OCI-LY3 (cell line): ENCODE data around the gene MRPS16.
A peak's percentile ranks its signal among the peaks of the same experiment; 100 is the strongest.

Experiments used
- H2AFZ ChIP-seq: fragments of 200-600, 300-600 bp; shearing (Covaris generic); 2 replicates; pipeline ENCODE4 v1.6.0; 2014; ENCODE audit warnings: antibody characterized with exemption, low read depth, low read length
- H3K27ac ChIP-seq: fragments of 200-600, 300-600 bp; sonication (generic); 2 replicates; pipeline ENCODE4 v1.5.1; 2014; ENCODE audit warnings: mild to moderate bottlenecking, low read length, moderate library complexity, mixed read lengths
- H3K27me3 ChIP-seq: fragments of 200-600, 300-600 bp; sonication (generic); 2 replicates; pipeline ENCODE4 v1.6.1; 2014; ENCODE audit warnings: low read depth, low read length, mixed read lengths
- H3K36me3 ChIP-seq: fragments of 200-600, 300-600 bp; sonication (generic); replicated peaks from 2 replicates; pipeline ENCODE3; 2014; ENCODE audit warnings: low read depth, low read length, mixed read lengths
- H3K4me1 ChIP-seq: fragments of 300-600, 200-600 bp; sonication (generic); 2 replicates; pipeline ENCODE4 v1.6.1; 2014; ENCODE audit warnings: low read length, mixed read lengths
- H3K4me2 ChIP-seq: fragments of 200-600, 300-600 bp; sonication (generic); 2 replicates; pipeline ENCODE4 v1.6.1; 2014; ENCODE audit warnings: low read length, mixed read lengths
- H3K4me3 ChIP-seq: fragments of 300-600, 200-600 bp; sonication (generic); 2 replicates; pipeline ENCODE4 v1.5.1; 2014; ENCODE audit warnings: antibody characterized with exemption, mild to moderate bottlenecking, low read length, moderate library complexity
- H3K79me2 ChIP-seq: fragments of 300-600, 200-600 bp; shearing (Covaris generic); 2 replicates; pipeline ENCODE4 v1.6.1; 2014; ENCODE audit warnings: mild to moderate bottlenecking, low read length, mixed read lengths
- H3K9ac ChIP-seq: fragments of 300-600, 200-600 bp; shearing (Covaris generic); 2 replicates; pipeline ENCODE4 v1.6.0; 2014; ENCODE audit warnings: mild to moderate bottlenecking, low read length, moderate library complexity
- H3K9me3 ChIP-seq: fragments of 200-600, 300-600 bp; shearing (Covaris generic); 2 replicates; pipeline ENCODE4 v1.6.1; 2014; ENCODE audit warnings: low read length, mixed read lengths; ENCODE audit not compliant: insufficient read depth
- H4K20me1 ChIP-seq: fragments of 200-600, 300-600 bp; sonication (generic); 2 replicates; pipeline ENCODE4 v1.6.1; 2016; ENCODE audit warnings: low read length, mixed read lengths; ENCODE audit not compliant: insufficient read depth
- EZH2phosphoT487 ChIP-seq: fragments of 200-600 bp; shearing (Covaris generic); IDR thresholded peaks from 2 replicates; pipeline ENCODE4 v1.6.1; 2018; ENCODE audit warnings: antibody characterized with exemption, mixed run types, low read depth
- TF ChIP-seq, protein P1 (sequence below): fragments of 200-600, 300-600 bp; sonication (generic); IDR thresholded peaks from 2 replicates; pipeline ENCODE4 v1.5.1; 2014; ENCODE audit warnings: antibody characterized with exemption, low read length, low read depth

Gene MRPS16

DNA sequence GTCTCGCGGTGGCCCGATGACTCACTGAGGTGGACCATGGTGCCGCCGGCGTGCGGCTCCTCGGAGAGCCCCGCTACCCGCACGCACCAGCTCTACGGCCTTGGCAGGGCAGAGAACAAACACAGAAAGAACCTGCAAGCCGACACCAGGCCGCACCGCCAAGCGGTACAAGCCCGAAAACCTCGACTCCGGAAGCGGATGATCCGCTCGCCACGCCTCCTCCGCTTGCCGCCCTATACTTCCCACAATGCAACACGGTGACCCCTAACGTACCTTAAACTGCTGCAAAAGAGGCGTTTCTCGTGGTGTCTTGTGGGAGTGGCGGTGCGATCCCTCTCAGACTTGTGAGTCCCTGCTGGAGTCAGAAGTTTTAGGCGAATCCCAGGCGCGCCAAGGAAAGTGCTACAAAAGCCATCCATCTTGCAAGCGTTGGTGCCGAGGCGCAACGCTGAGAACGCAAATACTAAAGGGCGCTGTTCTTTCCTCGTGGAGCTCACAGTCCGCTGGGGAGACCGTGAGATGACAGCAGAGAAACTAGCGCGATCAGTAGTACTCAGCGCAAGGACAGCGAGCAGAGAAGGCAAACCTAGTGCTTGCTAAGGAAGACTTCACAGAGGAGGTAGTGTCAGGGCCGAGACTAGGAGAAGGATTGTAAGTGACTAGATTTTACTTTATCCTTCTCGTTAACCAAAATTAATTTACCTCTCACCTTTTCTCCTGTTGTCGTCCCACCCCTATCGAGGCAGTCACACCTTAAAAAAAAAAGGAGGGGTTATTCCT lies at the start of gene MRPS16:
Gene MRPS16, minus strand, starts transcription at position 200 of the 780 bp plus-strand sequence. Its CDS starts 162 bp downstream, at position 38.
- no peak for TF ChIP-seq EZH2phosphoT487
- TF ChIP-seq, protein P1, sequence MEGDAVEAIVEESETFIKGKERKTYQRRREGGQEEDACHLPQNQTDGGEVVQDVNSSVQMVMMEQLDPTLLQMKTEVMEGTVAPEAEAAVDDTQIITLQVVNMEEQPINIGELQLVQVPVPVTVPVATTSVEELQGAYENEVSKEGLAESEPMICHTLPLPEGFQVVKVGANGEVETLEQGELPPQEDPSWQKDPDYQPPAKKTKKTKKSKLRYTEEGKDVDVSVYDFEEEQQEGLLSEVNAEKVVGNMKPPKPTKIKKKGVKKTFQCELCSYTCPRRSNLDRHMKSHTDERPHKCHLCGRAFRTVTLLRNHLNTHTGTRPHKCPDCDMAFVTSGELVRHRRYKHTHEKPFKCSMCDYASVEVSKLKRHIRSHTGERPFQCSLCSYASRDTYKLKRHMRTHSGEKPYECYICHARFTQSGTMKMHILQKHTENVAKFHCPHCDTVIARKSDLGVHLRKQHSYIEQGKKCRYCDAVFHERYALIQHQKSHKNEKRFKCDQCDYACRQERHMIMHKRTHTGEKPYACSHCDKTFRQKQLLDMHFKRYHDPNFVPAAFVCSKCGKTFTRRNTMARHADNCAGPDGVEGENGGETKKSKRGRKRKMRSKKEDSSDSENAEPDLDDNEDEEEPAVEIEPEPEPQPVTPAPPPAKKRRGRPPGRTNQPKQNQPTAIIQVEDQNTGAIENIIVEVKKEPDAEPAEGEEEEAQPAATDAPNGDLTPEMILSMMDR: no peak
- peaks cover 57% of the 10 kb centered on the region for H3K79me2 ChIP-seq
- H4K20me1 ChIP-seq: no peaks in the 10 kb centered on the region
- H3K4me1 ChIP-seq: peaks cover 22% of the 10 kb centered on the region
- peak within 1 kb of the TSS; percentile 97 for H3K4me2 ChIP-seq
- peak within 1 kb of the TSS; percentile 91 for H2AFZ ChIP-seq
- peak within 1 kb of the TSS; percentile 100 for H3K9ac ChIP-seq
- no peaks in the 10 kb centered on the region for H3K9me3 ChIP-seq
- H3K36me3 ChIP-seq: peaks cover 9% of the 10 kb centered on the region
- H3K4me3 ChIP-seq: peak within 1 kb of the TSS; percentile 100
- H3K27ac ChIP-seq: peak within 1 kb of the TSS; percentile 76
- no peaks in the 10 kb centered on the region for H3K27me3 ChIP-seq

DNA sequence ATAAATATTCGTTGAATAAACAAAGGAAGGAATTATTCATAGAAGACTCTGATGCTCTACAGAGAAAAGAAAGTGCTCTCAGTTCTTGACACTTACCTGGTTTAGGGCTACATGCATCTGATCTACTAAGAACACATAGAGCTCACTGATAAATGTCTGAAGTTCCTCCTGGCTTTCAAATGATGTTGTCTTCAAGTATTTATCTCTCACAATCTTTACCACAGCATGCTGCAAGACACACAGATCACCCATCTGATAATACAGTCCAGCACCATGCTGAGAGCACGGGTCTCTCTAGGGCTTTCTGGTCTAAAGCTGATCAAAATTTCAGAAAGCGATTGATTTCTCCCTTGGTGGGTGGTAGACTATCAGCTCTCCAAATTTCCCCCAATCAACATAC lies 44.5 kb upstream of the MRPS16 start:
- no peaks in the 10 kb centered on the region for H3K36me3 ChIP-seq
- no peak overlapping the region for H2AFZ ChIP-seq
- no peaks in the 10 kb centered on the region for H4K20me1 ChIP-seq
- H3K4me1 ChIP-seq: no peaks in the 10 kb centered on the region; the same call in 1 of the 2 replicates
- H3K4me3 ChIP-seq: no peak overlapping the region
- no peaks in the 10 kb centered on the region for H3K9me3 ChIP-seq
- H3K27me3 ChIP-seq: peaks cover 6% of the 10 kb centered on the region; the same call in 1 of the 2 replicates
- H3K4me2 ChIP-seq: no peak overlapping the region
- H3K79me2 ChIP-seq: no peaks in the 10 kb centered on the region
- TF ChIP-seq, protein P1: no peak
- no peak for TF ChIP-seq EZH2phosphoT487
- no peak overlapping the region for H3K27ac ChIP-seq
- H3K9ac ChIP-seq: no peak overlapping the region

DNA sequence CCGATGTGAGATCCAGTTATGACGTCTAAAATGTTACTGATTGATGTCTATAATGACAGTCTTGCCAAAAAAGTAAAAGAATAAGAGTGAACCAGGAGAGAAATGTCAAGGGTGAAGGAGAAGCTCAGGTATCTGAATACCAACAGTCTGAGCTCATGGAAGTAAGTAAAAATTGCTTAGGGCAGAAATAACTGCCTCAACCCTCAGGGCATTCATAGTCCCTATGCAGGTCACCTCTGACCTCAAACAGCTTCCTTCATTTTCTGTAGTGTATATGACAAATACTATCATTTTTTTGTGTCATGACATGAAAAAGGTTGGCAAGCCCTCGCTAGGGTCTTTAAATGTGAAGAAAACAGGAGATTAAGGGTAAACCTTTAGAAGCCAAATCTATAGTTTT lies 41.0 kb upstream of the MRPS16 start:
- TF ChIP-seq EZH2phosphoT487: no peak
- TF ChIP-seq, protein P1: no peak
- H3K4me1 ChIP-seq: no peaks in the 10 kb centered on the region; the same call in 1 of the 2 replicates
- no peak overlapping the region for H3K9ac ChIP-seq

DNA sequence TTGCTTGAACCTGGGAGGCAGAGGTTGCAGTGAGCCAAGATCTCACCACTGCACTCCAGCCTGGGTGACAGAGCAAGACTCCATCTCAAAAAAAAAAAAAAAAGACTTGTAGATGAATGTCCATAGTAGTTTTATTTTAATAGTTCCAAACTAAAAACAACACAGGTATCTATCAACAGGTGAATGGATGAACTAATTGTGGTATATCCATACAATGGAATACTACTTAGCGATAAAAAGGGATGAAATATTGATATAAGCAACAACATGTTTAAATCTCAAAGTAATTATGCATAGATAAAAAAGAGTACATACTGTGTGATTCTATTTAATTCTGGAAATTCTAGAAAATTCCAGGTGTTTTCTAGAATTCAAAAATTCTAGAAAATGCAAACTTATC lies 37.5 kb upstream of the MRPS16 start:
- no peaks in the 10 kb centered on the region for H3K27me3 ChIP-seq
- no peak overlapping the region for H3K4me3 ChIP-seq
- no peak overlapping the region for H2AFZ ChIP-seq
- H3K4me2 ChIP-seq: no peak overlapping the region
- no peaks in the 10 kb centered on the region for H3K9me3 ChIP-seq
- TF ChIP-seq, protein P1: no peak
- no peak for TF ChIP-seq EZH2phosphoT487
- H3K9ac ChIP-seq: no peak overlapping the region
- H4K20me1 ChIP-seq: no peaks in the 10 kb centered on the region
- no peak overlapping the region for H3K27ac ChIP-seq
- H3K36me3 ChIP-seq: no peaks in the 10 kb centered on the region
- no peaks in the 10 kb centered on the region for H3K79me2 ChIP-seq
- peaks cover 7% of the 10 kb centered on the region for H3K4me1 ChIP-seq

More for the DNA sequence above, 41.0 kb upstream of the MRPS16 start:
- Histone ChIP-seq H3K79me2 (no peaks in the 10 kb centered on the region), H3K27ac (no peak overlapping the region), H3K27me3 (peaks cover 6% of the 10 kb centered on the region; the same call in 1 of the 2 replicates), H3K9me3 (no peaks in the 10 kb centered on the region), H3K36me3 (no peaks in the 10 kb centered on the region), H4K20me1 (no peaks in the 10 kb centered on the region), H2AFZ (no peak overlapping the region), H3K4me3 (no peak overlapping the region), H3K4me2 (no peak overlapping the region)
